K562 (cell line): Measurements from ENCODE around the gene RYR3. TPM values are rescaled to one million over a fixed set of nuclear protein-coding genes. Genes with fewer than 3 reads are reported as not detected.

ENCODE experiments used
- ATAC-seq: fragments of 200-7000 bp; cut with Tn5 transposase; 3 replicates; pipeline ENCODE4 v1.9.1; 2020; ENCODE audit warnings: moderate library complexity
- BruUV-seq: library from RNA; stranded (reverse); fragments of 400-500 nt; replicated peaks from 2 replicates; lab custom pipeline; 2021; lab: Mats Ljungman, UMichigan
- CTCF ChIA-PET: fragments of 300-600 bp; formaldehyde crosslinking; extraction: SDS; loops from one replicate; lab custom pipeline; 2021; ENCODE audit warnings: low intra/inter-chr PET ratio; lab: Yijun Ruan, JAX
- POLR2A ChIA-PET: fragments of 300-600, 350-650 bp; sonication (Branson Sonifier 250); formaldehyde crosslinking; extraction: SDS; loops from one replicate; lab custom pipeline; 2021; ENCODE audit warnings: antibody characterized with exemption, inconsistent platforms; lab: Yijun Ruan, JAX
- DNase-seq, 4 experiments: peaks; one replicate each; pipeline versions ENCODE4 v3.0.0 to v3.0.0-alpha.2; 2011 to 2018; ENCODE audit warnings: low spot score in 3 of 4, mixed read lengths in 3 of 4; ENCODE audit errors: extremely low read depth in 1 of 4
- FAIRE-seq: peaks from 2 replicates; lab custom pipeline; 2011; peaks lifted over from hg19 to GRCh38; lab: Jason Lieb, UNC
- H2AFZ ChIP-seq: 2 replicates; pipeline ENCODE4 v1.6.0; 2011; ENCODE audit warnings: low read depth, low read length, control low read depth, inconsistent platforms
- H3K27ac ChIP-seq: fragments of 200-600 bp; 3 replicates; pipeline ENCODE4 v1.8.0; 2011; ENCODE audit warnings: low read depth, mild to moderate bottlenecking, control low read depth, inconsistent platforms, low read length, moderate library complexity, mixed read lengths; ENCODE audit errors: extremely low read depth
- H3K27me3 ChIP-seq, 2 experiments: fragments of 300-600 bp in 1 of 2; 2 replicates in 1 of 2; 3 replicates in 1 of 2; pipeline versions ENCODE4 v1.6.0 to v1.8.0; 2011; ENCODE audit warnings: inconsistent platforms in 2 of 2, low read length in 2 of 2, mild to moderate bottlenecking in 1 of 2, mixed read lengths in 1 of 2, moderate library complexity in 1 of 2; ENCODE audit not compliant: control insufficient read depth in 2 of 2, insufficient read depth in 2 of 2
- H3K36me3 ChIP-seq: fragments of 300-600 bp; 3 replicates; pipeline ENCODE4 v1.8.0; 2011; ENCODE audit warnings: mild to moderate bottlenecking, low read length, inconsistent platforms; ENCODE audit not compliant: control insufficient read depth, insufficient read depth
- H3K4me1 ChIP-seq, 2 experiments: fragments of 200-600 bp in 1 of 2; replicated peaks in 1 of 2; 2 replicates in 1 of 2; 3 replicates in 1 of 2; pipeline versions ENCODE4 v1.5.1 to v1.8.0; 2011; ENCODE audit warnings: inconsistent platforms in 2 of 2, low read length in 2 of 2, mild to moderate bottlenecking in 1 of 2, mixed read lengths in 1 of 2, moderate library complexity in 1 of 2; ENCODE audit not compliant: control insufficient read depth in 2 of 2, insufficient read depth in 2 of 2
- H3K4me2 ChIP-seq: 2 replicates; pipeline ENCODE4 v1.6.1; 2011; ENCODE audit warnings: low read length, control low read depth, inconsistent platforms, mixed read lengths; ENCODE audit not compliant: insufficient read depth
- H3K4me3 ChIP-seq: fragments of 200-600 bp; sonication (generic), shearing (Covaris generic); 2 replicates; pipeline ENCODE4 v1.5.1; 2016; ENCODE audit warnings: control low read depth, inconsistent platforms
- H3K79me2 ChIP-seq: fragments of 200-600 bp; 3 replicates; pipeline ENCODE4 v1.8.0; 2011; ENCODE audit warnings: low read length, inconsistent platforms; ENCODE audit not compliant: control insufficient read depth, insufficient read depth
- H3K9ac ChIP-seq, 2 experiments: 2 replicates each; pipeline versions ENCODE4 v1.6.0 to v1.6.1; 2011; ENCODE audit warnings: low read depth in 2 of 2, low read length in 2 of 2, control low read depth in 1 of 2, inconsistent platforms in 1 of 2, mild to moderate bottlenecking in 1 of 2, mixed read lengths in 1 of 2; ENCODE audit not compliant: insufficient read depth in 1 of 2
- H3K9me1 ChIP-seq: one replicate; pipeline ENCODE4 v1.6.0; 2011; ENCODE audit warnings: inconsistent platforms, mild to moderate bottlenecking, low read length, moderate library complexity; ENCODE audit not compliant: control insufficient read depth, insufficient read depth
- H3K9me3 ChIP-seq: replicated peaks from 2 replicates; pipeline ENCODE4 v1.5.1; 2011; ENCODE audit warnings: low read depth, low read length, inconsistent platforms; ENCODE audit not compliant: control insufficient read depth, insufficient read depth
- H4K20me1 ChIP-seq: replicated peaks from 2 replicates; pipeline ENCODE4 v1.6.1; 2011; ENCODE audit warnings: low read length, inconsistent platforms, mixed read lengths; ENCODE audit not compliant: control insufficient read depth, insufficient read depth
- CTBP1 ChIP-seq: fragments of 450-650 bp; IDR thresholded peaks from 2 replicates; pipeline ENCODE4 v1.6.1; 2016; ENCODE audit warnings: borderline replicate concordance
- FOXA1 ChIP-seq: fragments of 450-650 bp; IDR thresholded peaks from 2 replicates; pipeline ENCODE4 v1.6.1; 2016; ENCODE audit warnings: mild to moderate bottlenecking, borderline replicate concordance
- KLF13 ChIP-seq: fragments of 450-650 bp; IDR thresholded peaks from 2 replicates; pipeline ENCODE4 v1.6.1; 2016; ENCODE audit warnings: missing genetic modification characterization, low read depth, mild to moderate bottlenecking, missing compliant biosample characterization, moderate library complexity, borderline replicate concordance
- PML ChIP-seq: IDR thresholded peaks from 2 replicates; pipeline ENCODE4 v1.6.1; 2012; ENCODE audit warnings: low read length, inconsistent platforms
- SMARCB1 ChIP-seq: IDR thresholded peaks from 2 replicates; pipeline ENCODE4 v1.6.1; 2011; ENCODE audit warnings: improper control_type of control experiment, low read depth; ENCODE audit not compliant: insufficient read length
- ZNF232 ChIP-seq: sonication (generic); formaldehyde crosslinking; IDR thresholded peaks from 2 replicates; pipeline ENCODE4 v1.8.0; 2022; ENCODE audit warnings: mild to moderate bottlenecking, missing genetic modification reagents
- ZNF436 ChIP-seq: fragments of 250-450, 450-650 bp; sonication (Bioruptor Pico); formaldehyde crosslinking; IDR thresholded peaks from 2 replicates; pipeline ENCODE4 v1.7.0; 2020; ENCODE audit warnings: mild to moderate bottlenecking
- WGBS: fragments of 100-300 bp; shearing (Covaris generic); methylation state at CpG from one replicate; pipeline ENCODE4 v1.1.6; 2016; ENCODE audit warnings: low coverage, mixed read lengths; ENCODE audit not compliant: insufficient coverage; ENCODE audit errors: missing lambda C conversion rate; 5-methylcytosine and 5-hydroxymethylcytosine counted together
- in situ Hi-C: fragments of 300-500 bp; cut with MboI; formaldehyde crosslinking; loops from 4 replicates; pipeline ENCODE4 v1.15.0; 2018; ENCODE audit warnings: inconsistent platforms, mixed read lengths
- intact Hi-C: fragments of 100-400 bp; cut with micrococcal nuclease; formaldehyde crosslinking; loops from 2 replicates; pipeline ENCODE4 v1.14.2; 2022
- polyA plus RNA-seq, 8 experiments: library from polyadenylated mRNA; depleted of rRNA in 4 of 8; stranded (reverse) in 5 of 8; unstranded in 3 of 8; fragments of >200 nt; fragmentation: Nextera tagmentation in 2 of 8; fragmentation: Illumina TruSeq in 1 of 8; extraction: Ambion mirVana in 2 of 8; extraction: Trizol in 1 of 8; gene quantifications; 2 replicates each; pipeline versions ENCODE4 v1.2.1 to v1.2.3, GENCODE V29; 2011 to 2014; ENCODE audit warnings: inconsistent platforms in 1 of 8, missing spikeins in 1 of 8
- total RNA-seq, 7 experiments: library from RNA; depleted of rRNA in 6 of 7; stranded (reverse); fragments of >200 nt in 6 of 7; fragmentation: Illumina TruSeq in 2 of 7; extraction: Trizol in 2 of 7; gene quantifications; 2 replicates each; pipeline versions ENCODE4 v1.2.1 to v1.2.3, GENCODE V29; 2011 to 2021; ENCODE audit warnings: low replicate concordance in 1 of 7
- TF ChIP-seq, protein P1 (sequence below): fragments of 450-650 bp; formaldehyde crosslinking; conservative IDR thresholded peaks from 2 replicates; pipeline ENCODE4 v1.4.0; 2022; ENCODE audit warnings: mild to moderate bottlenecking, missing genetic modification characterization
- TF ChIP-seq, protein P2 (sequence below): fragments of 250-450 bp; sonication (Bioruptor Pico); IDR thresholded peaks from 2 replicates; pipeline ENCODE4 v1.8.0; 2021; ENCODE audit warnings: borderline replicate concordance, mild to moderate bottlenecking, moderate library complexity; ENCODE audit not compliant: poor library complexity, severe bottlenecking

RYR3 gene
- total and polyA plus RNA-seq, 9 of the 15 experiments (the other 6 are each of a cell fraction or from before 2014, with no cell fraction given) = 0.04 TPM; not detected in 8

DNA sequence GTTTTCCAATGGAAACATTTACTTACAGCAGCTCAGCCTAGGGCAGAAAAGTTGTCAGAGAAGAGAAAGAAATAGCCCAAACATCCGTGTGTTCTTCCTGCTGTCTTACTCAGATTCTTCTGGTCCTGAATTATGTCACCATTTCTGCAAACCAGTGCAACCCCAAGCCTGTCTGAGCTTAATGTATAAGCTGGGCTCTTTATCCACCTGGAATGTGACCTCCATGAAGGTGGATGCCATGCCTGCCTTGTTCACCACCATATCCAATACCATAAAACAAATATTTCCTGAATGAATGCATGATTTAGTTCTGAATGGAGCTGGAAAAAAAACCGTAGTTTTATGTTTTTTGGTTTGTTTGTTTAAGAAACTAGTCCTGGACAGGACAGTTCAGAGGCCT is 150.9 kb downstream of the RYR3 start:
- H3K9me3 ChIP-seq = no peaks in the 10 kb centered on the region
- H3K79me2 ChIP-seq = no peaks in the 10 kb centered on the region
- intact Hi-C loops (no loop called here), in situ Hi-C loops (no loop called here)
- POLR2A ChIA-PET = no interaction called here
- ATAC-seq (no peak), FAIRE-seq (no peak), DNase-seq (no peak)
- BruUV-seq = no TSS peak
- H3K4me3 ChIP-seq = no peak overlapping the region
- H3K36me3 ChIP-seq = no peaks in the 10 kb centered on the region
- H3K9me1 ChIP-seq = no peaks in the 10 kb centered on the region
- no peak overlapping the region for H2AFZ ChIP-seq
- no peak overlapping the region for H3K27ac ChIP-seq
- no peaks in the 10 kb centered on the region for H3K4me1 ChIP-seq
- no peaks in the 10 kb centered on the region for H3K27me3 ChIP-seq
- H4K20me1 ChIP-seq = no peaks in the 10 kb centered on the region
- no peak overlapping the region for H3K9ac ChIP-seq
- TF ChIP-seq PML (no peak), ZNF232 (CRISPR knock-in tag) (no peak), CTBP1 (no peak), KLF13 (tag) (no peak), SMARCB1 (no peak), FOXA1 (no peak), ZNF436 (CRISPR knock-in tag) (no peak)
- TF ChIP-seq, protein P1, sequence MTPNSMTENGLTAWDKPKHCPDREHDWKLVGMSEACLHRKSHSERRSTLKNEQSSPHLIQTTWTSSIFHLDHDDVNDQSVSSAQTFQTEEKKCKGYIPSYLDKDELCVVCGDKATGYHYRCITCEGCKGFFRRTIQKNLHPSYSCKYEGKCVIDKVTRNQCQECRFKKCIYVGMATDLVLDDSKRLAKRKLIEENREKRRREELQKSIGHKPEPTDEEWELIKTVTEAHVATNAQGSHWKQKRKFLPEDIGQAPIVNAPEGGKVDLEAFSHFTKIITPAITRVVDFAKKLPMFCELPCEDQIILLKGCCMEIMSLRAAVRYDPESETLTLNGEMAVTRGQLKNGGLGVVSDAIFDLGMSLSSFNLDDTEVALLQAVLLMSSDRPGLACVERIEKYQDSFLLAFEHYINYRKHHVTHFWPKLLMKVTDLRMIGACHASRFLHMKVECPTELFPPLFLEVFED (CRISPR knock-in tag) = no peak
- TF ChIP-seq, protein P2, sequence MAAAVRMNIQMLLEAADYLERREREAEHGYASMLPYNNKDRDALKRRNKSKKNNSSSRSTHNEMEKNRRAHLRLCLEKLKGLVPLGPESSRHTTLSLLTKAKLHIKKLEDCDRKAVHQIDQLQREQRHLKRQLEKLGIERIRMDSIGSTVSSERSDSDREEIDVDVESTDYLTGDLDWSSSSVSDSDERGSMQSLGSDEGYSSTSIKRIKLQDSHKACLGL (CRISPR knock-in tag) = no peak
- TF ChIP-seq, all 486 proteins: peak for 0
- no peak overlapping the region for H3K4me2 ChIP-seq
- 0% methylated on average over 2 of the region's 2 CpGs for WGBS
- CTCF ChIA-PET = no interaction called here
